H1 (cell line): ENCODE measurements around the gene CFAP97D2. TPM values are rescaled to one million over a fixed set of nuclear protein-coding genes. Genes with fewer than 3 reads are reported as not detected.

Source experiments
- EGR1 ChIP-seq: IDR thresholded peaks from 2 replicates; pipeline ENCODE4 v1.6.1; 2011; ENCODE audit warnings: low read depth, low read length, borderline replicate concordance
- POU5F1 ChIP-seq: IDR thresholded peaks from 2 replicates; pipeline ENCODE4 v1.6.1; 2011; ENCODE audit warnings: low read depth, mild to moderate bottlenecking, low read length, moderate library complexity
- SIRT6 ChIP-seq: IDR thresholded peaks from one replicate; pipeline ENCODE4 v1.7.1; 2012; ENCODE audit warnings: low read length, inconsistent platforms
- SUZ12 ChIP-seq: fragments of 200-600 bp; sonication (generic); IDR thresholded peaks from 2 replicates; pipeline ENCODE4 v1.6.1; 2012; ENCODE audit warnings: mild to moderate bottlenecking, inconsistent platforms, low read length, moderate library complexity, mixed read lengths
- polyA plus RNA-seq, 7 experiments: library from polyadenylated mRNA; depleted of rRNA in 3 of 7; stranded (reverse) in 5 of 7; unstranded in 2 of 7; fragments of >200 nt in 5 of 7; fragments of 200-250 nt in 2 of 7; gene quantifications; 1 replicate in 5 of 7; 2 replicates in 1 of 7; 4 replicates in 1 of 7; pipeline versions ENCODE4 v1.2.1 to v1.2.3, GENCODE V29; 2011 to 2013; ENCODE audit warnings: missing spikeins in 2 of 7, mixed read lengths in 2 of 7
- total RNA-seq: library from RNA; stranded (reverse); fragmentation: NEBNext Ultra II Directional; extraction: Animal tissue kit (Norgen Biotek cat#: 25700); gene quantifications from 2 replicates; pipeline ENCODE4 v1.2.1, GENCODE V29; 2021

CFAP97D2 gene
- total and polyA plus RNA-seq, 2 of the 8 experiments (the other 6 are each of a cell fraction or from before 2014, with no cell fraction given), result not detected

DNA sequence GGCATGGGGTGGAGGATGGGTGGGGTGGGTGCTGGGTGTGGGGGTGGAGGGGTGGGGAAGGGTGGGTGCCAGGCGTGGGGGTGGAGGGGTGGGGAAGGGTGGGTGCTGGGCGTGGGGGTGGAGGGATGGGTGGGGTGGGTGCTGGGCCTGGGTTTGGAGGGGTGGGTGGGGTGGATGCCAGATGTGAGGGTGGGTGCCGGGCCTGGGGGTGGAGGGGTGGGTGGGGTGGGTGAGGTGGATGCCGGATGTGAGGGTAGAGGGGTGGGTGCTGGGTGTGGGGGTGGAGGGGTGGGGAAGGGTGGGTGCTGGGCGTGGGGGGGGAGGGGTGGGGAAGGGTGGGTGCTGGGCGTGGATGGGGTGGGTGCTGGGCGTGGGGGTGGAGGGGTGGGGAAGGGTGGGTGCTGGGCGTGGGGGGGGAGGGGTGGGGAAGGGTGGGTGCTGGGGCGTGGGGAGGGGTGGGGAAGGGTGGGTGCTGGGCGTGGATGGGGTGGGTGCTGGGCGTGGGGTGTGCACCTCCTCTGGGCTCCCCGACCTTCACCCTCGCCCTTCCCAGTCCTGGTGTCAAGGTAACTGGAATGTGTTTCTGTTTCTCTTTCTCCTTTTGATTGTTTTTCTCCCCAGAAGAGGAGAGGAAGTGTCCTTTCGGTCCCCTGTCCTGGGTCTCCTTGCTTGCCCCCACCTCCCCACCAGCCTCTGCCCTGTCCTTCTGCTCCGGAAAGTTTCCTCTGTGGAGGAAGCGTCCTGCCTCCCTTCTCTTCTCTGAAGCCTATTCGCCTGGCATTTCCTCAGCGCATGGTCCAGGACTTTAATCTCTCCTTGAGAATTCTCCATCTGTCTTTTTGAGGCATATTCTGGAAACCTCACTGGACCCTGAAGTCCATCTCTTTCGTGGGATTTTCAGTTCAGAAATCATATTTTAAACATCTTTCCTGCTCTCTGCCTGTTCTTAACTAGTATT lies 22.9 kb upstream of the CFAP97D2 start (continued):
- TF ChIP-seq EGR1 (no peak), POU5F1 (no peak), SIRT6 (no peak), SUZ12 (no peak)
